Kidney glomerular epithelial cell (primary cell): ENCODE results near the gene PTP4A2.

Experiments
- DNase-seq: peaks from one replicate; lab custom pipeline; 2025; lab: John Stamatoyannopoulos, UW

Gene PTP4A2

DNA sequence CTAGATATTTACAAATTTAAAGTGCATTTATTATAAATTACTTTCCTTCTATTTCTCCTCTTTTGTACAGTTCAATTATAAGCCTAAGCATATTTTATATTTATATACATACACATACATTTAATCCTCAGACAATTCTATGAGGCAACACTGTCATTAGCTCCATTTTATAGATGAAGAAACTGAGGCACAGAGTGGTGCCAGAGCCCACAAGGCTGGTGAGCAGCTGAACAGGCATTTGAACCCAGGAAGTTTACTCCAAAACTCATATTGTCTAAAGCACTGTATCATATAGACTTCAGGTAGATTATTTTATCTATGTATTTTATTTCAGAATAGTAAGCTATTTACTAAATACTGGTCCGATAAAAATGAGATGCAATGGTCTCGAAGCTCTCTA, 52.3 kb downstream of the PTP4A2 start:
- no peak for DNase-seq

DNA sequence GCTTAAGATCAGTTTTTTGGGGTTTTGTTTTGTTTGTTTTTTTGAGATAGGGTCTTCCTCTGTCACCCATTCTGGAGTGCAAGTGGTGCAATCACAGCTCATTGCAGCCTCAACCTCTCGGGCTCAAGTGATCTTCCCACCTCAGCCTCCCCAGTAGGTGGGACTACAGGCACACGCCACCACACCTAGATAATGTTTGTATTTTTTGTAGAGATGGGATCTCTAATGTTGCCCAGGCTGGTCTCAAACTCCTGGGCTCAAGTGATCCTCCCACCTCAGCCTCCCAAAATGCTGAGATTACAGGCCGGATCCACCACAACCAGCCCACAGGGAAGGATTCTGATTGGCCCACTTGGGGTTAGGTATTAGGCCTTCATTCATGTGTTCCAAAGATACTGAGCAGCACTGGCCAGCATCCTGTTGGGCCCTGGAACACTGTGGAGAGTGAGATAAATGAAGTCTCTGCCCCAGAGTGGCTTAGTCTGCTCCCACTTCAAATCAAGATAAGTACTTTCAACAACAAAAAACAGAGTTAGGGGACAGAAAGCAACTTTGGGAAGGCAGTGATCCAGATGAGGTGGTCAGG, 54.7 kb downstream of the PTP4A2 start:
- no peak for DNase-seq

DNA sequence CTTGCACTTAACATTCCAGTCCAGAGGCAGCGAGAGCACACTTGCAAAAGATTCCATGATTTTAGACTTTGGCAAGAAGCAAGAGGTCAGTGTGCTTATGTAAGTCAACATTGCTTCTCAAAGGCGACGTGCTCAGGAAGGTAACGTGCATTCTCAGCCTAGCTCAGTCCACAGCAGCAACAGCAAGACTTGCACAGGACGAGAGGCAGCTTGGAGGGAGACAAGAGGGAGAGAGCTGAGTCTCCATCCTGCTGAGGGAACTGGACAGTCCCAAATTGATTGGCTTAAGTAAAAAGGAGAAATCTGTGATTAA, 56.5 kb downstream of the PTP4A2 start:
- DNase-seq = no peak

DNA sequence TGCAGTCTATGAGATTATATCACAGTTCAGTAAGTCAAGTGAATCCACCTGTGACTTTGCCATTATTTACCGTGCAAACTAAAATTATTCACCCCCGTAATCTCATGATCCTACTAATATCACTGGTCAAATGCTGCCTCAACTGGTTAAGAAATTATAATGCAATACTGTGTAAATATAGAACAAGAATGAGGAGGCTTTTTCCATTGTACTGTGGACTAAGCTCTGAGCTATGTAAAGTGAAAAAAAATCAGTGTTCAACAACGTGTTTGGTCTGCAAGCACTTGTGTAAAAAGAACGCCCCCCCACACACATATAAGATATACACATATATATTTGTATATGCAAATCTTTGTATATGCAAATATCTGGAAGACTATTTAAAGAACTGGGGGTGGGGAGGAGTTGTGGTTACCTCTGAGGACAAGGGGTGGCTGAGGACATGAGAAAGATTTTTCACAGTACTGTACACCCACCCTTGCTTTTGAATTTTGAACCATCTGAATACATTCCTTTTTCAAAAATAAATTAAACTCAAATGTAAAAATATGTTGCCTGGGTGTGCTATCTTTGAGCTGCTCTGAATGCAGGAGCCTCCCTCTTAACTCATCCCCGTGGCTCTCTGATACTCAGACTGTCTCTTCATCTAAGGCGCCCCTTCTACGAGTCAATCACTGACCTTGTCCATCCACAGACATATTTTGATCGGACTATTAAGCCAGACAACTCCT, 57.0 kb downstream of the PTP4A2 start:
- DNase-seq = no peak

DNA sequence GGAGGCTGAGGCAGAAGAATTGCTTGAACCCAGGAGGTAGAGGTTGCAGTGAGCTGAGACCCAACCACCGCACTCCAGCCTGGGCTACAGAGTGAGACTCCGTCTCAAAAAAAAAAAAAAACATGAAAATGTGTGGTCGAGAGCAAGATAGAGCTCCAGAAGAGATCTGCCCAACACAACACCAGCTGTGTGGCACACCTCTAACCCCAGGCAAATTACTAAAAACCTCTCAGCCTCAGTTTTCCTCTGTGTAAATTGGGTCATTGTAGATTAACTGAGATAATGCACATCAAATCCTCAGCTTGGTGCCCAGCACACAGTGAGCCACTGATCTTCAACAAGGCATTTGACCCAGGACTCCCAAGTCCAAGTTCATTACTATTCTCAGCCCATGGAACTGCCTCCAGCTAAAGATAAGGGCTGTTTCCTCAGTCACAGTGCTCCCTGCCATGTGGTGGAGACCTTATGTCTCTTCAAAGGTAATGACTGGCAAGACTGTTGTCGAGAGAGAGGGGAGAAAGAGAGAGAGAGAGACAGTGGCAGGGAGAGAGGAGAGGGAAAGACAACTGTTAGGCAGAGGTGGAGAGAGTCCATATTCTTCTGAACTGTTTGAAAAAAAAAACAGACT, 58.1 kb downstream of the PTP4A2 start:
- no peak for DNase-seq

DNA sequence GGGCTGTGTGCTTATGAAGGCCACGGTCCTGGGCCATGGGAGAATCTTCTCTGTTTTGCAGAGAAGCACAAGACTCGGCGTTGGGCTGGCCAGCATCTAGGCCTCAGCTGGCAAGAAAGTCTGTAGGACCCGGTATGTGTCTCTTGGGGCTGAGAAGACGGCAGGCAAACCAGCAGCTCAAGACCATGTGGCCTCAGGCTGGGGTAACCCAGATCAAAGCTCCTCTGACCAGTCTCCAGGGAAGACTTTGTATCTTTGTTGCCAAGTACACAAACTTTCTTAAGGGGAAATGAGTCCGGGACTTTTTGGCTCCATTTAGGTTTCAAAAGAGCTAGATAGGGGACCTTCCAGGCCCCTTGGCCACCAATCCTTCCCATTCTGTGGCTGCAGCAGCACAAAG, 60.1 kb downstream of the PTP4A2 start:
- no peak for DNase-seq

DNA sequence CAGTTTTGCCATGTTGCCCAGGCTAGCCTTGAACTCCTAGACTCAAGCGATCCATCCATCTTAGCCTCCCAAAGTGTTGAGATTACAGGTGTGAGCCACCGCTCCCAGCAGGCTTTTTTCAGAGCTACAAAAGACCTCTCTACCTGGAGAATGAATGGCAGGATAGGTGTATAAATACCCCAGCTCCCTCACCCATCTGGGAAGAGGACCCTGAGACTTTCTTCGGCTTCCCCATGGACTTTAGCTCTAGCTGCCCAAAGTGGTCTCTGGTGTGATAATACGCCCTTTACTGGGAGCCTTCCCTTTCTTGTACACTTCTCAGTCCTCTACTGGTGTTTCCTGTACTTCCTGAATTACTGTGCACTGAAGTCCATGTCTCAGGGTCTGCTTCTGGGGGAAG, 60.6 kb downstream of the PTP4A2 start:
- DNase-seq = no peak

DNA sequence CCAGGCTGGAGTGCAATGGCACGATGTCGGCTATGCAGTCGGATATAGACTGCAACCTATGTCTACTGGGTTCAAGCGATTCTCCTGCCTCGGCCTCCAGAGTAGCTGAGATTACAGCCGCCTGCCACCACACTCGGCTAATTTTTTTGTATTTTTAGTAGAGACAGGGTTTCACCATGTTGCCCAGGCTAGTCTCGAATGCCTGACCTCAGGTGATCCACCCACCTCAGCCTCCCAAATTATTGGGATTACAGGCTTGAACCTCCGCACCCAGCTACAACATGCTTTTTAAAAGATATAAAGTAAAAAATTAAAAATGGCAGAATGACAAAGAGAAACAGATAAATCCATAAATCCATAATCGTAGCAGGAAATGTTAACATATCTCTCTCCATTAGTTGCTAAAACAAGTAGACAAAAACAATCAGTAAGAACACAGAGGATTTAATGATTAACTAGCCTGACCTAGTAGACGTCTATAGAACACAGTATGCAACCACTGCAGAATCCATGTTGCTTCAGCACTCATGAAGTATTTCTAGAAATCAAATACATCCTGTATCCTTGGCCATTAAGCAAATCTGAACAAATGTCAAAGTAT, 62.4 kb downstream of the PTP4A2 start:
- DNase-seq = no peak

DNA sequence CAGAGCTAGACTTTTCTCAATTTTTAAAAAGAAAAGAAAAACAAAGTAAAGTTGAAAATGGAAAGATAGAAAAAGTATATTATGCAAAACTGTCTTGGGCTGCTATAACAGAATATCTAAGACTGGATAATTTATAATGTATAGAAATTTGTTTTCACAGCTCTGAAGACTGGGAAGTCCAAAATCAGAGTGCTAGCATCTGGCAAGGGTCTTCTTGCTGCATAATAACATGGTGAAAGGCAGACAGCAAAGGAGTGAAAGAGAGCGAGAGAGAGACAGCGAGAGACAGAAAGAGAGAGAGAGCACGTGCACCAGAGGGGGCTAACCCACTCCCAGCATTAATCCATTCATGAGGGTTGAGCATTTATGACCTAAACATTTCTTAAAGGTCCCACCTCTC, 63.2 kb downstream of the PTP4A2 start:
- DNase-seq = no peak

DNA sequence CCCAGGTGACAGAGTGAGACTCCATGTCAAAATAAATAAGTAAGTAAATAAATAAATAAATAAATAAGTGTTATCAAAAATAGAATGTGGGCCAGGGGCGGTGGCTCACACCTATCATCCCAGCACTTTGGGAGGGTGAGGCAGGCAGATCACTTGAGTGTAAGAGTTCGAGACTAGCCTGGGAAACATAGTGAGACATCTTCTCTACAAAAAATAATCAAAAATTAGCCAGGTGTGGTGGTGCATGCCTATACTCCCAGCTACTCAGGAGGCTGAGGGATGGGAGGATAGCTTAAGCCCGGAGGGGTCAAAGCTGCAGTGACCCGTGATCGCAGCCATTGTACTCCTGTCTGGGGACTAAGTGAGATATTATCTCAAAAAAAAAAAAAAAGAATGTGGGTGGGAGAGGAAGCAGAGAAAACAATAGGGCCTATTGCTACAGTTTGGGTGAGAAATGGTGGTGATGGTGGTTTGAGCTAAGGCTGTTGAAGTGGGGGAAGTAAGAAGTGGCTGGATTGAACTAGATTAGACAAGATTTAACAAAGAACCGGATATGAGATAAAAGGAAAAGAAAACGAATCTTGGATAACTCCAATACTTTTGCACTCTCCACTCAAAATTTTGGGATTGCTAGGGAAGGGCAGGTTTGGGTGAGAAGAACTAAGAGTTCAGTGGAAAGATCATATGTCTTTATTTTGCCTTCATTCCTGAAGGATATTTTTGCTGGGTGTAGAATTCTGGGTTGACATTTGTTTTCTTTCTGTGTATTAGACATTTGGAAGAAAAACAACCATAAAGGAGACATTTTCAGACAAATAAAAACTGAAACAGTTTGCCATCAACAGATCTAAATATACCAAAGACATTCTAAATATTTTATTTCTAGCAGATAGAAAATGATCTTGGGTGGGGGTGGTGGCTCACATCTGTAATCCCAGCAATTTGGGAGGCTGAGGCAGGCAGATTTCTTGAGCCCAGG, 65.2 kb downstream of the PTP4A2 start:
- DNase-seq = no peak

DNA sequence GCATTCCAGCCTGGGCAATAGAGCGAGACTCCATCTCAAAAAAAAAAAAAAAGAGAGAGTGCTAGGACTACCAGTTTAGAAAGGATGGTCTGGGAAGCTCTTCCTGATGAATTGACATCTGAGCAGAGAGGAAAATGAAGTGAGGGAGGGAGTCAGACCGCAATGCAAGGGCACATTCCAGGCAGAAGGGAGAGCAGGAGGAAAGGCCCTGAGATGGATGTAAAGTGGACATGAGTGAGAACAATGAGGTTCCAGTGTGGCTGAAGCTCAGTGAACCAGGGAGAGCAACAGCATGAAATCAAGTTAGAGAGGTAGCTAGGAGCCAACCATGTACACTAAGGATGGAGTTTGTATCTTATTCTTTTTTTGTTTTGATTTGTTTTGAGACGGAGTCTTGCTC, 66.5 kb downstream of the PTP4A2 start:
- peak; percentile 31 for DNase-seq

DNA sequence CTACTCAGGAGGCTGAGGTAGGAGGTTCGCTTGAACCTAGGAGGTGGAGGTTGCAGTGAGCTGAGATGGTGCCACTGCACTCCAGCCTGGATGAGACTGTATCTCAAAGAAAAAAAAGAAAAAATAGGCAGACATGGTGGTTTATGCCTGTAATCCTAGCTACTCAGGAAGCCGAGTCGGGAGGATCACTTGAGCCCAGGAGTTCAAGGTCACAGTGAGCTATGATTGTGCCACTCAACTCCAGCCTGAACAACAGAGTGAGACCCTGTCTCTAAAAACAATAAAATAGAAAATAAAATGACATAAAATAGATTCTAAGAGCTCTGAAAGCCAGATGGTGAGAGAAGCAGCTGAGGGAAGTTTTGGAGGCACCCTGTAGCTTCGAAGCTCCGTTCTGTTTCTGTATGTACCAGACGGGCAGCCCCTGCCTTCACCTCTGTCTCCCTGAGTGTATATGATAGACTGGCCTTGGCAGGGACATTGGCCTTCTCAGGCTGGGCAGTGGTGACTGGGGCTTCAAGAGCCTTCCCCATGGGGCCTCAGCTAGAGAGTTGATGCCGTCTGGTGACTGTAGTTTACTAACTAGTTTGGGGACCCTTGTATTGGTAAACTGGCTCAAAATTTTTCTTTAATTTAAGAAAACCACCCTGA, 68.0 kb downstream of the PTP4A2 start:
- DNase-seq = no peak

DNA sequence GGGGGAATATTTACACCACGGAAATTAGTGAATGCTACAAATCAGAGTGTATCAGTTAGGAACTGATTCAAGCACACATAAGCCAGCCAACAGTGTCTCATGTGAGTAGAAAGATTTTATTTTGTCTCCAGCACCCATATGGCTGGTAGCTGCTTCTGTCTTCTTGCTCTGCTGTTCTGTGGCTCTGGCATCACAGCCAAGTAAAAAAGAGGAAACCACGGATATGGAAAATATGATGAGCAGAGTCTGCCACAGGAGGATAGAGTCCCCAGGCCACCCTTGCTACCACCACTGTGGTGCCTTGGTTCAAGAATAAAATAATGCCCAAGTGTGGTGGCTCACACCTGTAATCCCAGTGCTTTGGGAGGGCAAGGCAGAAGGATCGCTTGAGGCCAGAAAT, 68.7 kb downstream of the PTP4A2 start:
- no peak for DNase-seq

DNA sequence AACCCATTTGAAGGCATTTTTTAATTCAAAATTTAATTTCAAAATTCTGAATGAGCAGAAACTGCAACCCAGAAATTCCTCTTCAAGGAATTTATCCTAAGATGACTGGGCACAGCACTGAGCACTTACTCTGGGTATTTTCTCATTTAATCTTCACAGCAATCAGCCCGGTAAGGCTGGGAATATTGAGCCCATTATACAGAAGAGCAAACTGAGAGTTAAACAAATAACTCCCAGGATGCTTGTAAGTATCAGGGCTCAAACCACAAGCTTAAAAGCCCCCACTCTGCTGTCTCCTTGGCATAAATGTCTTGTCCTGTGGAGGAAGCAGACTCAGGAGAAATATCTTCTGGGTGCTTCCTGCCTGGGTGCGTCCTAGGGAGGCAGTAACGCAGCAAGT, 69.3 kb downstream of the PTP4A2 start:
- no peak for DNase-seq

DNA sequence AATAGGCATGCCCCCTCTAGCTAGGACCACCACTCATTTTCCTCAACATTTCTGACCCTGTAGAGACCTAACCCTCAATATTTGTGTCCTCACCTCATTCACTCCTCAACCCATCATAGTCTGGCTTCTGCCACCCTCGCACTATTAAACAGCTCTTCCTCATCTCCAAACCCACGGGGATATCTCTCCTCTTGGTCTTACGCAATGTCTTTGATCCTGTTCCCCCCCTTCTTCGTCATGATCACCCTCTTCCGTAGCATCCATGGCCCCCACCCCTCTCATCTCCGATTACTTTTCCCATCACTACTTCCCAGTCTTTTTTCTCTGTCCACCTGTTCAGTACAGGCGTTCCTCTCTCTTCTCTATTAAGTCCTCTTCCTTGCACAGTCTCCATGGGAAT, 70.6 kb downstream of the PTP4A2 start:
- no peak for DNase-seq

DNA sequence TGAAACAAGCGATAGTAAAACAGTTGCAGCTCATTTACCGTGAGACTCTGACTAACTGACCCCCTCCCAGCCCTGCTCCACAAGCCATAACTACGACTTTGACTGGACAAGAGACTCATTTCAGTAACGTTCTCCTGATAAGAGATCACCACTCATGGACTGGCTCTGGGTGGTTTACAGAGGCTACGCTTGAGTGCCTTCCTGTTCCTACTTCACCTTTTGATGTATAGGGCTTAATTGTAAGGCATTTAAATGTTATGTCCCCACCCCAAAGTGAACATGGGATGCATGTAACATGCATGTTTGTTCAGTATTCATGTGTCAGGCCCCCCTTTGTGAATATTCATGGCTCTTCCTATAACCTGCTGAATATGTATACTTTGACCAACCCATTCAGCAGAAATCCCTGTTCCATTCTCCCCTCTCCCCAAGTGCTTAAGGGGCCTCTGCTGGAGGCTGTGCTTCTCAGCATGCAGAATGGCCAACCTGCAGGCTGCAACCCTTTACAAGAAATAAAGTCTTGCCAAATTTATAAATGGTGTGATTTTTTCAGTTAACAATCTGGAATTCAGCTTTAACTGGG, 71.6 kb downstream of the PTP4A2 start:
- no peak for DNase-seq

DNA sequence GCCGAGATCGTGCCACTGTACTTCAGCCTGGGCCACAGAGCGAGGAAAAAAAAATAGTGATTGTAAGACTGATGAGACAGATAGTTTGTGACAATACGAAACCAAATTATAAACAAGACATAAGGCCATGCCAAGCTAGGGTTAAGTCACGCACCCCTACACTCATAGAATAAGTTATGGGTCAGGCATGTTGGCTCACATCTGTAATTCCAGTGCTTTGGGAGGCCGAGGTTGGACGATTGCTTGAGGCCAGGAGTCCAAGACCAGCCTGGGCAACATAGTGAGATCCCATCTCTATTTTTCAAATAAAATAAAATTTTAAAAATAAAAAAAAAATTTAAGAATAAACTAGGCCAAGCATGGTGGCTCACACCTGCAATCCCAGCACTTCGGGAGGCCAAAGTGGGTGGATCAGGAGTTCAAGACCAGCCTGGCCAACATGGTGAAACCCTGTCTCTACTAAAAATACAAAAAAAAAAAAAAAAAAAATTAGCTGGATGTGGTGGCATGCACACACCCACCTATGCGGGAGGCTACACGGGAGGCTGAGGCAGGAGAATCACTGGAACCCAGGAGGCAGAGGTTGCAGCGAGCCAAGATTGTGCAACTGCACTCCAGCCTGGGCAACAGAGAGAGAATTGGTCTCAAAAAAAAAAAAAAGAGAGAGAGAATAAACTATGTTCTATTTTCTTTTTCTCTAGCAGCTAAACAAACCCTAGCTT, 72.3 kb downstream of the PTP4A2 start:
- no peak for DNase-seq

DNA sequence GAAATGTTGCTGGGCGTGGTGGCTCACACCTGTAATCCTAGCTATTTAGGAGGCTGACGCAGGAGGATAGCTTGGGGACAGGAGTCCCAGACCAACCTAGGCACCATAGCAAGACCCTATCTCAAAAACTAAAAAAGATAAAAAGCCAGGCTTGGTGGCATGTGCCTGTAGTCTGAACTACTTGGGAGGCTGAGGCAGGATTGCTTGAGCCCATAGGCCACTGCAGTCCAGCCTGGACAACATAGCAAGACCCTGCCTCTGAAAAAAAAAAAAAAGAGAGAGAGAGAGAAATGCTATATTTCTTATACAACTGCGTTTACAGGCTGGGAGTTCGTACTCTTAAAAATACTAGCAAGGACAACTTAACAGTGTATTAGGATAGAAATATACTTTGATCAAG, 76.1 kb downstream of the PTP4A2 start:
- DNase-seq = no peak

DNA sequence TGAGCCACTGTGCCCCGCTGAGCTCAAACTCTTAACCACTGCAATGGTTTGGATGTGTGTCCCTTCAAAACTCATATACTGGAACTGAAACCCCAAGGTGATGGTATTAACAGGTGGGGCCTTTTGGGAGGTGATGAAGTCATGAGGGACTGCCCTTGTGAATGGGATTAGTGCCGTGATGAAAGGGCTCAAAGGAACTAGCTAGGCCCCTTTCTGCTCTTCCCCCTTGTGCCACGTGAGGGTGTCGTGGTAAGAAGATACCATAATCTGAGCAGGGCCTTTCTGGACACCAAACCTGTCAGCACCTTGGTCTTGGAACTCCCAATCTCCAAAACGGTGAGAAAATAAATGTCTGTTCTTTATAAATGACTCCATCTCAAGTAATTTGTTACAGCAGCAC, 76.8 kb downstream of the PTP4A2 start:
- no peak for DNase-seq

DNA sequence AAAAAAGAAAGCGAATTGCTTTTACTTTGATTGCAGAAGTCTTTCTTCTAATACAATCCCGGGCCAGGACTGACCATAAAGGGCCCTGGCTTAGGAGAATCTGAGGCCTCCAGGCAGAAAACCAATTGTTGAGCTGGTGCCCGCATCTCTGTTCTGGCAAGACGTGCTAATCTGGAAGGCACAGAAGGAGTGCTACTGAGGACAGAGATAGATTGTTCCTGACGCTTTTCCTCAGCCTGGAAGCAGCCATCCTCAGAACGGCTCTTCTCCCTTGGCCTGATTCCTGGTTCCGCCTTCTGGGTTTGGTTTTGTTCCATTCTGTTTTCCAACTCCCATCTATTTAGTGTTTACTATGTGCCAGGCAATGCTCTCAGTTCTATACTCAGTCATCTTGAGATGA, 77.6 kb downstream of the PTP4A2 start:
- no peak for DNase-seq

DNA sequence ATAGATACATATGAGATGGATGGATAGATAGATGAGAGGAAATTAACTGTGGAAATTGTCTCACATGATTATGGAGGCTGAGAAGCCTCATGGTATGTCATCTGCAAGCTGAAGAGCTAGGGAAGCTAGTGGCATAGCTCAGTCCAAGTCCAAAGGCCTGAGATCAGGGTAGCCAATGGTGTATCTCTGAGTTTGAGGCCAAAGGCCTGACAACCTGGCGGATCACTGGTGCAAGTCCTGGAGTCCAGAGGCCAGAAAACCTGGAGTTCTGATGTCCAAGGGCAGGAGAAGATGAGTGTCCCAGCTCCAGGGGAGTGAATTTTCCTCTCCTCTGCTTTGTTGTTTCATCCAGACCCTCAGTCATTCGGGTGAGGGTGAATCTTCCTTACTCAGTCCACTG, 78.4 kb downstream of the PTP4A2 start:
- DNase-seq = no peak
